Amygdala (tissue), 56 donors: ENCODE results near the gene GPRC5A.
A peak's percentile ranks its signal among the peaks of the same experiment; 100 is the strongest.

Experiments used
- DNase-seq, 56 donors: peaks; one replicate each; lab custom pipeline; 2025; lab: John Stamatoyannopoulos, UW

The GPRC5A gene

GRCh38 chr12:12934556-12934955, 43.2 kb downstream of the GPRC5A start:
- DNase-seq, result no peak

- no peak for DNase-seq
Measured at GRCh38 chr12:12936983-12937491, 45.7 kb downstream of the GPRC5A start.

- no peak for DNase-seq
Measured at GRCh38 chr12:12938541-12938940, 47.2 kb downstream of the GPRC5A start.

GRCh38 chr12:12939888-12940287, 48.5 kb downstream of the GPRC5A start:
- DNase-seq, result no peak

DNA sequence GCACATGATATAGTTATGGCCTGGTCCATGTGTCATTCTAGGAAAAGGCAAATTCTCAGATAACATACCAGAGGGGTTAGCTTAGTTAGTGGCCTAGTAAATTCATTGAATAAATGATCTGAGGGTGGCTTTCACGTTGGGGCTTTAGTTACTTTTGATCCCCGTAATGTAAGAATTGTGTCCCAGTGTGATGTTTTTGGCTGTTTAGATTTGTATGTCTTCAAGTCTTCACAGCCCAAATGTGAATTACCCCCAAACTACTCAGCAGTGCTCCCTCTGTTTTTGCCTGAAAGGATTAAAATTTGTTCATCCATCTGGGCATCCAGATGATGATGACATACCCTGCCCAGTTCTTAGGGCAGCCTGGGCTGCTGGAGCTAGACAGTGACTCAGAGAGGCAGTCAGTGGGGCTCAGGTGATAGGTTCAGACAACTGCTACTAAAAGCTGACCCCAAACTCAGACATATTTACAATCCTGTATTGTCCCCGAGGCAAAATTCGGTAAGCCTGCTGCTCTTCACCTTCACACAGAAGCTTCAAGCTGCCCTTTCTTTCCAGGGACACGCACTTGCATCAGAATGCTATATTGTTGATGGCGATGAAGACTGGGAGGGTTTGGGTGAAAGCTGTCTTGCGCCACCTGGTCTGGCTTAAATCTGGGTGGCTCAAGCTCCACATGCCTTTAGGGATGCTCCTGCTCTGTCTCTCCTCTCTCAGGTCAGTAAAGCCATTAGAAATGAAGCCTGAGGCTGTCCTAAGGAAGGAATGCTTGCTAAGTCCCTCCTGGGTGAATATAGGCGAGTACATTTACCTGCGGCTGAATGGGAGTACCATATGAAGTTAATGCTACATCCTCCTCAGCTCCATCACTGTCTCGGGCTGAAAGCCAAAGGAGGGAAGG, 50.3 kb downstream of the GPRC5A start:
- no peak for DNase-seq

DNA sequence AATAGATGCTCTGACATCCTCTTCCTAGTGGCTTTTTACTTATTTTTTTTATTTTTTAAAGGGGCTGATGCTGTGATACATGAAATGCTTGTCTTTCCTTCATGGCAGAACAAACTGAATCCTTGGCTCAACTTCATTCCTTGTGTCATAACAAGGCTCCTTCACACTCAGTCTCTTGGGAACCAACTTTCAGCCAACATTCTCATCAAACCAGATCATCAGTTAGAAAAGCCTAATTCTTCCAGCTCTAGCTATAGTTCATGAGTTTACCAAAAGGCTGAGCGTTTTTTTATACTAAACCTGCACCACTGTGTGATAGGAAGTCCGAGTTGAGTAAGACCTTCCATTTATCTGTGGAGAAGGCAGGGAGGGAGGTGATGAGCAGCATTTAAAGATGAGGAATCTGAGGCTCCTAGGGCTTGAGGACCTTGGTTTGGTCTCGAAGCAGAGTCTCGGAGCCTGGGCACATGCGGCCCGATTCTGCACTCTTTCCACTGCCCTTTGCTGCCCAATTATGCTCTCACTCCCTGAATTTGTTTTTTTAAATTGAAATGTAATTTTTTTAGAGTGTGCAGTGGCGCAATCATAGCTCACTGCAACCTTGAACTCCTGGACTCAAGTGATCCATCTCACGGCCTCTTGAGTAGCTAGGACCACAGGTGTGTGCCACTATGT, 52.4 kb downstream of the GPRC5A start:
- no peak for DNase-seq

- no peak for DNase-seq
Measured at GRCh38 chr12:12945591-12945990, 54.2 kb downstream of the GPRC5A start.

- peak in 41 of 56 donors; percentile 4 to 89 (median 46) for DNase-seq
Measured at GRCh38 chr12:12946686-12947355, 55.5 kb downstream of the GPRC5A start.

GRCh38 chr12:12947902-12948301, 56.5 kb downstream of the GPRC5A start:
- DNase-seq, result no peak

GRCh38 chr12:12951504-12951903, 60.1 kb downstream of the GPRC5A start:
- DNase-seq, result no peak

DNA sequence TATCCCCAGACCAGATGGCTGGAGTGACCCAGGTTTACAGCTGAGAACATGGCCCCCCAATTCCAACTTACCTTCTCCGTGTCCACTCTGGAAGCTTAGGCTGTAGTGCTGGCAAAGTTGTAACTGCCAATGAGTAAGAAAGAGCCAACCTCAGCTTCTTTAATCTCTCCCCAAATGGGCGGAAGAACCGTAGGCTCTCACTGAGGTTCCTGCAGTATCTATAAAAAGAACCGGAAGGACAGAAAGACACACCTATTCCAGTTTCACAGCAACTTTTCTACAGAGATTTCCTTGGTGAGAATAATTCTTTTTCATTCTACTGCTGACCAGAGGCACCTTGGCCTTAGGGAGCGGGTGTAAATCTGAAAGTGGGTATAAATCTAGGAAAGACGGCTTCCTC, 60.7 kb downstream of the GPRC5A start, which contains the start of gene GPRC5D:
Gene GPRC5D, minus strand, starts transcription at position 135 of the 400 bp plus-strand sequence. CDS start 1,786 bp downstream, outside the sequence.
- no peak for DNase-seq

GRCh38 chr12:12954356-12954755, 63.0 kb downstream of the GPRC5A start:
- peak in 1 of 56 donors; percentile 25 for DNase-seq

DNA sequence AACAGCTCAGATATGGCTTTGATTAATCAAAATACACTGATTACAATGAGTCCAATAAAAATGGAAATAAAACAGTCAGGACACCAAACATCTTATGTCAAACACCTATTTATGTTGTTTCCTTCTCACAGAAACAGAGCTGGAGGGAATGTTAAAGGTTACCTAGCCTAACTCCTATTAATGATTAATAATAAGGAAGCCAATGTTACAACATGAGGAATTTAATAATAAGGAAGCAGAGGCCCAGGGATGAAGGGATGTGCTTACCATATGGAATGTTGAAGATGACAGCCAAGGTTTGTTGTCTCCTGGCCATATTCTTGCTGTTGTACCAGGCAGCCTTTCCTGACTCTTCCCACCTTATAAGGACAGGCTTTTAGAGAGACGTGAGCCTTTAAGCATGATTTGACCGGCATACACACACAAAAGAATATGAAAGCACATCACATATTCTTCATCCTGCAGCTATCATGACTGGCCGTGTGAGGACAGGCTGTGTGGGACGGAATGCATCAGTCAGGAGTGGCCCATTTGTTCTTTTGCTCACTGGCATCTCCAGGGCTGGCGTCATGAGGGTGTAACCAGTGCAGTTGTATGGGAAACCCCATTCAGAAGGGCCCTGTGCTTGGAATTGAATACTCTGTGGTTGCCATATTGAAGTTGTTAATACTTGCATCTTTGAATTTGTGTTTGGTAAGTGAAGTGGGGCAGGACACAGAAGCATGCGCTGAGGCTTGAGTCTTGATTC, 63.7 kb downstream of the GPRC5A start:
- DNase-seq, result no peak

DNA sequence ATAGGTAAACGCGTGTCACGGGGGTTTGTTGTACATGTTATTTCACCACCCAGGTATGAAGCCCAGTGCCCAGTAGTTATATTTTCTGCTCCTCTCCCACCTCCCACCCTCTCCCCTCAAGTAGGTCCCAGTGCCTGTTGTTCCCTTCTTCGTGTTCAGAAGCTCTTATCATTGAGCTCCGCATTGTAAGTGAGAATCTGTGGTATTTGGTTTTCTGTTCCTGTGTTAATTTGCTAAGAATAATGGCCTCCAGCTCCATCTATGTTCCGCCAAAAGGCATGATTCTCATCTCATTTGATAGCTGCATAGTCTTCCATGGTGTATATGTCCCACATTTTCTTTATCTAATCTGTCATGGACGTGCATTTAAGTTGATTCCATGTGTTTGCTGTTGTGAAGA, 67.5 kb downstream of the GPRC5A start:
- no peak for DNase-seq

DNA sequence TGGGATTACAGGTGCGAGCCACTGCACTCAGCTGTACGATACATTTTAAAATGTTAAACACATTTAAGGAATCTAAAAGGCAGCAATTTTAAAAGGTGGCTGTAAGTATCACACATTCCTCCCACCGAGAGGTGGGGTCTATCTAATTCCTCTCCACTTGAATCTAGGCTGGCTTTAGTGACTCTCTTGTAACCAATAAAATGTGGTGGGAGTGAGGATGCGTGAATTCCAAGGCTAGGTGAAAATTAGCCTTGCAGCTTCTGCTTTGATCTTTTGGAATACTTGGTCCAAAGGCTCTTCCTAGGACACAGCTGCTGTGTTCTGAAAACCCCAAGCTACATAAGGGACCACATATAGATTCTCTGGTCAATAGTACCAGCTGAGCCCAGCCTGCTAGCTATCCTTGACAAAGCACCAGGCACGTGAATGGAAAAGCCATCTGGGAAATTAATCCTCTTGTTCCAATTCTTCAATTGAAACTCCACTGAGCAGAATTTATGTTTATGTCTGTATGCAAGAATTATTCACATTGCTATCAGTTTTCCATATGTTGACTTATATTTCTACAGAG, 69.4 kb downstream of the GPRC5A start:
- no peak for DNase-seq

GRCh38 chr12:12964255-12964654, 72.9 kb downstream of the GPRC5A start:
- DNase-seq, result no peak

DNA sequence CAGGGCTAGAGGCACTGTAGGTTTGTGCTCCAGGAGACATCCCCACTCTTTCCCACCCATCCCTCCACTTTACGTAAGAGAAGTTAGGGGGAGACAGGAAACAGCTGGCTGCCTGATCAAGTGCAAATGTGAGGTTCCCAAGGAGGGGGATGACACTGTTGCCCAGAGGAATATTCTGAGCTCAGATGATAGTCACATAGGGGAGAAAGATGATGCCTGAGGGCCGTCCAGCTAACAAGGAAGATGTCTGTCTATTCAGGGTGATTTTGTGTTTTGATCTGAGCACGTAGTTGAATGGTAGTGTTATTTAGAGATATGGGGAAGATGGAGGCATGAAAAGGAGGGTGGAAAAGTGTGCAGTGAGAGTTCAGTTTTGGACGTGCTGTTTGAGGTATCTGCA, 74.5 kb downstream of the GPRC5A start:
- no peak for DNase-seq
